GM19372 (cell line): ENCODE data around the gene SLC12A6.
"Not testable (repeated sequence)": the region's sequence is repeated elsewhere in the genome, so short reads cannot be mapped to it uniquely, and the experiment has no call there.

ENCODE experiments used
- ATAC-seq: cut with Tn5 transposase; IDR thresholded peaks from one replicate; pipeline ENCODE4 v1.9.1; 2021; ENCODE audit warnings: mild to moderate bottlenecking, low read depth, moderate library complexity; ENCODE audit not compliant: unreplicated experiment

Gene SLC12A6

DNA sequence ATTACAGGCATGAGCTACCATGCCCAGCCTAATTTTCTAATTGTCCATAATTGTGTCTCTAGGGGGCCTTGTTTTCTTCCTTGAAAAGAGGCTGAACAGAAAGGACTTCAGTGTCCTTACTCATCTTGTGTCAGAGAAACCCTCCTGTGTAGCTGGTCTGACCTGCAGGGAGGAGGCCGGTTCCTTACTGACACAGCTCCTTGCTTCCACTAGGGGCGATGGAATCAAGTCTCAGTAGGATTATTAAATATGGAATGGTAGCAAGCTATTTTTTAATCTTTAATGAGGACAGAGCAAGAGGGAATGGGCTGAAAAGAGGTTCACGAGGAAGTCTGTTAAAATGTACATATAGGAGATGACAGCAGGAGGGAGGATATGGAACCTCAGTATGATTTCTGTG lies 20.8 kb upstream of the SLC12A6 start:
- ATAC-seq: no peak

GRCh38 chr15:34357653-34358052 lies 20.1 kb upstream of the SLC12A6 start:
- no peak for ATAC-seq

DNA sequence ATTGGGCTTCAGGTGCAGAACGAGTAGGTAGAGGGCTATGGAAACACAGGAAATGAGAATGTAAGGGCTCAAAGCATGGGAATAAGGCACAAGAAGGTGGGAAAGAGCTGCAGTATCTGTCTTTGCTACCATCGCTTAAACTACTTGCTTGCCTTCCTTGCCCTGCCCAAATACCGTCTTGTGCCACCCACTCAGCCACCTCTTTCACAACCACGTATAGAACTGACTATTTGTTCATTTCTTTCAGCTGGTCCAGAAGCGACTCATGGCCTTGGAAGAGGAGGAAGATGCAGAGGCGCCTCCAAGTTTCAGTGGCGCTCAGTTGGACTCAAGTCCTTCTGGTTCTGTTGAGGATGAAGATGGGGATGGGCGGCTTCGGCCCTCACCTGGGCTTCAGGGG lies 17.7 kb upstream of the SLC12A6 start:
- ATAC-seq: no peak

- no peak for ATAC-seq
Observed at GRCh38 chr15:34354286-34354685, 16.7 kb upstream of the SLC12A6 start.

GRCh38 chr15:34353627-34354026 lies 16.0 kb upstream of the SLC12A6 start:
- no peak for ATAC-seq

- ATAC-seq: not testable (repeated sequence)
Observed at GRCh38 chr15:34352996-34353395, 15.4 kb upstream of the SLC12A6 start.

GRCh38 chr15:34349769-34350168 lies 12.2 kb upstream of the SLC12A6 start:
- no peak for ATAC-seq

GRCh38 chr15:34348735-34349300 lies 11.2 kb upstream of the SLC12A6 start:
- no peak for ATAC-seq

DNA sequence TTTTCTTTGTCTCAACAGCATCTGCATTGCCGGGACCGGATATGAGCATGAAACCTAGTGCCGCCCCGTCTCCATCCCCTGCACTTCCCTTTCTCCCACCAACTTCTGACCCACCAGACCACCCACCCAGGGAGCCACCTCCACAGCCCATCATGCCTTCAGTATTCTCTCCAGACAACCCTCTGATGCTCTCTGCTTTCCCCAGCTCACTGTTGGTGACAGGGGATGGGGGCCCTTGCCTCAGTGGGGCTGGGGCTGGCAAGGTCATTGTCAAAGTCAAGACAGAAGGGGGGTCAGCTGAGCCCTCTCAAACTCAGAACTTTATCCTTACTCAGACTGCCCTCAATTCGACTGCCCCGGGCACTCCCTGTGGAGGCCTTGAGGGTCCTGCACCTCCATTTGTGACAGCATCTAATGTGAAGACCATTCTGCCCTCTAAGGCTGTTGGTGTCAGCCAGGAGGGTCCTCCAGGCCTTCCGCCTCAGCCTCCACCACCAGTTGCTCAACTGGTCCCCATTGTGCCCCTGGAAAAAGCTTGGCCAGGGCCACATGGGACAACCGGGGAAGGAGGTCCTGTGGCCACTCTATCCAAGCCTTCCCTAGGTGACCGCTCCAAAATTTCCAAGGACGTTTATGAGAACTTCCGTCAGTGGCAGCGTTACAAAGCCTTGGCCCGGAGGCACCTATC lies 10.5 kb upstream of the SLC12A6 start:
- ATAC-seq: no peak

GRCh38 chr15:34342737-34343575 lies 5.4 kb upstream of the SLC12A6 start, which contains the start of the genes NOP10 and NUTM1:
TSS of gene NOP10 (minus strand) at chr15:34343136. CDS start at chr15:34343073, 63 bp downstream.
TSS of gene NUTM1 (plus strand) at chr15:34343315. CDS start at chr15:34343697, 382 bp downstream.
- ATAC-seq: peak; percentile 85

- ATAC-seq: not testable (repeated sequence)
Observed at GRCh38 chr15:34342213-34342736, 4.7 kb upstream of the SLC12A6 start.

- ATAC-seq: no peak
Observed at GRCh38 chr15:34341381-34342212, 4.0 kb upstream of the SLC12A6 start.

DNA sequence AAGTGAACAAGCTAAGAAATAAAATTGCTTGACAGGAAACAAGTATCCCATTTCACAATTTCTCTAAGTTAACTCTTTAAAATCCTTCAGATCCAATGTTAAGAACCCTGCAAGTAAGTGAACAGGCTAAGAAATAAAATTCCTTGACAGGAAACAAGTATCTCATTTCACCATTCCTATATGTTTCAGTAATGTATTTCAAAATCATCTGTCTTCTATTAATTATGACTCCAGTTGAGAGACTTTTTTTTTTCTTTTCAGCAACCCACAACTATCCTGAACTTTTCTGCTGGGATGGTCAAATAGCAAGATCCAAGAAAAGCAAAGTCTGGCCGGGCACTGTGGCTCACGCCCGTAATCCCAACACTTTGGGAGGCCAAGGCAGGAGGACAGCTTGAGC lies 2.4 kb upstream of the SLC12A6 start:
- ATAC-seq: no peak

GRCh38 chr15:34338347-34338746 lies 766 bp upstream of the SLC12A6 start:
- no peak for ATAC-seq

- peak; percentile 2 for ATAC-seq
Observed at GRCh38 chr15:34336991-34337556, 507 bp downstream of the SLC12A6 start.

GRCh38 chr15:34336231-34336990 lies 1.2 kb downstream of the SLC12A6 start:
- no peak for ATAC-seq

- ATAC-seq: no peak
Observed at GRCh38 chr15:34335176-34336032, 2.2 kb downstream of the SLC12A6 start.

DNA sequence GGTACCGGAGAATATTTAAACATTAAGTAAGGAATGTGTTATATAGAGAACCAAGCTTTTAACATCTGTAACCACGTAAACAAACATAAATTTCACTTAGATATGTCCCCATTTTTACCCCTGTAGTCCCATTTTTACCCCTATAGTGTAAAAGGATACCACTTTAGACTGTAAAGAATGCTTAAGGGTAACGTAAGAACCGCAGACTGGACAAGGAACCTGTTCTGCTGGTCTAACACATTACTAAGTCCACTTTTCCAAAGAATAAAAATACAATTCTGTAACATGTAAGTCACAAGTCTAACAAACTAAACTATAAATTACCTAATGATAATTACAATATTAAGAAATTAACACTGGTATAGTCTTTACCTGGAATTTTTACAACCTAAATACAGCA lies 2.9 kb downstream of the SLC12A6 start:
- ATAC-seq: no peak
